ENCODE data around the gene SNTG2.

GRCh38 chr2:959457-959856 lies 8.8 kb downstream of the SNTG2 start:
- TF ChIP-seq CTCF (conservative IDR thresholded peaks at IDR 0.05; ENCODE audit: low read length) (no peak), EZH2phosphoT487 (IDR thresholded peaks at IDR 0.05; ENCODE audit: borderline replicate concordance, low read depth, low read length) (no peak)
